Measurements from ENCODE around the gene SERPINB1.

DNA sequence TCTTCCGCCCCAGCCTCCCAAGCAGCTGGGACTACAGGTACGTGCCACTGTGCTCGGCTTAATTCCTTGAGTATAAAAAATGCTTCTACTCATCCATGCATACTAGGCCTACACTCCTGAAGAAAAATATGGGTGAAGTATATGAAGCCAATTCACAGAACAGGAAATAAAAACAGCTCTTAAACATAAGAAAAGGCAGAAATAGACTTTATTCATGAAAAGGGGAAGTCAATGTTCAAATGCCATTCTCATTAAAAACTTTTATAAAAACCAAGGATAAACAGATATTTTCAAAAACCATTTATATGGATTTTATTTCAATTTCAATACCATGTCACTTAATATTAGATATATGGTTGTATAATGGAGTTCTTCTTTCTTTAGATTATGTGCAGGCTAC, 43.1 kb upstream of the SERPINB1 start:
- TF ChIP-seq, protein P1, sequence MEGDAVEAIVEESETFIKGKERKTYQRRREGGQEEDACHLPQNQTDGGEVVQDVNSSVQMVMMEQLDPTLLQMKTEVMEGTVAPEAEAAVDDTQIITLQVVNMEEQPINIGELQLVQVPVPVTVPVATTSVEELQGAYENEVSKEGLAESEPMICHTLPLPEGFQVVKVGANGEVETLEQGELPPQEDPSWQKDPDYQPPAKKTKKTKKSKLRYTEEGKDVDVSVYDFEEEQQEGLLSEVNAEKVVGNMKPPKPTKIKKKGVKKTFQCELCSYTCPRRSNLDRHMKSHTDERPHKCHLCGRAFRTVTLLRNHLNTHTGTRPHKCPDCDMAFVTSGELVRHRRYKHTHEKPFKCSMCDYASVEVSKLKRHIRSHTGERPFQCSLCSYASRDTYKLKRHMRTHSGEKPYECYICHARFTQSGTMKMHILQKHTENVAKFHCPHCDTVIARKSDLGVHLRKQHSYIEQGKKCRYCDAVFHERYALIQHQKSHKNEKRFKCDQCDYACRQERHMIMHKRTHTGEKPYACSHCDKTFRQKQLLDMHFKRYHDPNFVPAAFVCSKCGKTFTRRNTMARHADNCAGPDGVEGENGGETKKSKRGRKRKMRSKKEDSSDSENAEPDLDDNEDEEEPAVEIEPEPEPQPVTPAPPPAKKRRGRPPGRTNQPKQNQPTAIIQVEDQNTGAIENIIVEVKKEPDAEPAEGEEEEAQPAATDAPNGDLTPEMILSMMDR (IDR thresholded peaks at IDR 0.05) = no peak
- TF ChIP-seq EZH2phosphoT487 (IDR thresholded peaks at IDR 0.05) (no peak), EZH2 (IDR thresholded peaks at IDR 0.05) (no peak)

Data from neural progenitor cell (in vitro differentiated cells).